GM12892 (cell line): ENCODE measurements around the gene ZNF503.

Experiments used
- POLR2A ChIP-seq: IDR thresholded peaks from 2 replicates; pipeline ENCODE4 v1.6.1; 2011; ENCODE audit warnings: low read depth, low read length, control low read depth
- POLR2AphosphoS5 ChIP-seq: IDR thresholded peaks from 2 replicates; pipeline ENCODE4 v1.6.1; 2011; ENCODE audit warnings: low read depth, low read length, control low read depth
- TAF1 ChIP-seq: IDR thresholded peaks from 2 replicates; pipeline ENCODE4 v1.6.1; 2011; ENCODE audit warnings: low read depth, mild to moderate bottlenecking, control low read depth, low read length, borderline replicate concordance

DNA sequence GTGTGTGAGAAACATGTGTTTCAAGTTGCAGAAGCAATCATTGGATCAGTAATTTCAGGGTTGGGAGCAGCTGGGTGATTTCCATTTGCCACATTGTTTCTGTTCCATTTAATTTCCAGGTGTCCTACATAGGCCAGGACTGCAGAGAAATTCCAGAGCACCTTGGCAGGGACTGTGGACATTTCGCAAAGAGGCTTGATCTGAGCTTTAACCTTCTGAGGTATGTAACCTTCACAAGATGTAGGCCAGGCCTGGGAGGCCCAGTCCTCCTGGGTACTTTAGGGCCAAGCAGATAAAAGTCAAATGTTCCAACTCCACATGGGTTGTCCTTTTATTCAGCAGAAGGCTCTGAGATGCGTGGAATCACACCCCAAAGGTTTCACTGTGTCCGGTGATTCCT lies 36.7 kb upstream of the ZNF503 start:
- TF ChIP-seq TAF1: no peak
- no peak for TF ChIP-seq POLR2A
- no peak for TF ChIP-seq POLR2AphosphoS5
